Left ventricle myocardium superior (tissue), 1 donor: ENCODE data around the gene VPS51. TPM values are rescaled to one million over a fixed set of nuclear protein-coding genes. Genes with fewer than 3 reads are reported as not detected.
A peak's percentile ranks its signal among the peaks of the same experiment; 100 is the strongest.
"Not testable (repeated sequence)": the region's sequence is repeated elsewhere in the genome, so short reads cannot be mapped to it uniquely, and the experiment has no call there.

Experiments used
- ATAC-seq: fragments of 200-7000 bp; cut with Tn5 transposase; one replicate; pipeline ENCODE4 v1.9.1; 2020; ENCODE audit warnings: mild to moderate bottlenecking, moderate library complexity
- DNase-seq: peaks from one replicate; pipeline ENCODE4 v3.0.0-alpha.2; 2020
- intact Hi-C: fragments of 100-400 bp; cut with micrococcal nuclease; formaldehyde crosslinking; loops from one replicate; pipeline ENCODE4 v1.11.0; 2022
- total RNA-seq: library from RNA; stranded (reverse); fragmentation: NEBNext Ultra II Directional; extraction: Animal tissue kit (Norgen Biotek cat#: 25700); gene quantifications from one replicate; pipeline ENCODE4 v1.2.1, GENCODE V29; 2021
- donor health status: DM: no; HTN: yes; CAD: no; lungs with severe emphysema.

Gene VPS51
- total RNA-seq, 1 donor from 2014 or later, result 84.8 TPM

GRCh38 chr11:65116370-65117205 is 20.6 kb downstream of the VPS51 start:
- intact Hi-C loops, result no loop called here
- peak; percentile 57 for DNase-seq

GRCh38 chr11:65117206-65118096 is 21.4 kb downstream of the VPS51 start, which contains the start of gene ZNHIT2:
Gene ZNHIT2, minus strand, starts transcription at chr11:65117701. Its CDS starts 48 bp downstream, at chr11:65117653.
- ATAC-seq, result peak; percentile 84
- intact Hi-C loops, result no loop called here
- DNase-seq, result peak; percentile 100

More at GRCh38 chr11:65116370-65117205, 20.6 kb downstream of the VPS51 start:
- ATAC-seq, result peak; percentile 2

GRCh38 chr11:65118097-65118837 is 22.3 kb downstream of the VPS51 start:
- ATAC-seq, result no peak
- intact Hi-C loops, result no loop called here
- DNase-seq, result no peak

- intact Hi-C loops, DNase-seq, ATAC-seq: not testable (repeated sequence)
These were observed 23.1 kb downstream of the VPS51 start for GRCh38 chr11:65118891-65119669.

- ATAC-seq, result no peak
- DNase-seq, result no peak
- intact Hi-C loops, result no loop called here
These were observed 23.6 kb downstream of the VPS51 start for GRCh38 chr11:65119670-65119995.

- intact Hi-C loops, result no loop called here
- ATAC-seq (no peak), DNase-seq (no peak)
These were observed 24.8 kb downstream of the VPS51 start for GRCh38 chr11:65120831-65121230.

GRCh38 chr11:65121447-65121864 is 25.4 kb downstream of the VPS51 start:
- DNase-seq, result no peak
- intact Hi-C loops, result no loop called here
- ATAC-seq, result no peak

- intact Hi-C loops, result no loop called here
- DNase-seq (peak; percentile 98), ATAC-seq (peak; percentile 88)
These were observed 26.1 kb downstream of the VPS51 start, which contains the start of the genes FAU and MRPL49 for GRCh38 chr11:65121865-65122696. Gene FAU, minus strand, starts transcription at chr11:65122134. Its CDS starts 321 bp downstream, at chr11:65121813. Gene MRPL49, plus strand, starts transcription at chr11:65122321. Its CDS starts 26 bp downstream, at chr11:65122347.

- ATAC-seq, result no peak
- intact Hi-C loops, result no loop called here
- no peak for DNase-seq
These were observed 28.6 kb downstream of the VPS51 start for GRCh38 chr11:65124480-65125196.

- no peak for ATAC-seq
- no peak for DNase-seq
- intact Hi-C loops, result no loop called here
These were observed 29.4 kb downstream of the VPS51 start for GRCh38 chr11:65125197-65126056.

- no peak for ATAC-seq
- no peak for DNase-seq
- intact Hi-C loops, result no loop called here
These were observed 30.7 kb downstream of the VPS51 start for GRCh38 chr11:65126624-65127274.

GRCh38 chr11:65127473-65128181 is 31.6 kb downstream of the VPS51 start:
- ATAC-seq, result no peak
- intact Hi-C loops, result no loop called here
- DNase-seq, result no peak

GRCh38 chr11:65128182-65129145 is 32.5 kb downstream of the VPS51 start:
- intact Hi-C loops, result no loop called here
- ATAC-seq, result no peak
- DNase-seq, result no peak
